Stimulated activated CD4-positive, alpha-beta T cell treated with anti-CD3 and anti-CD28 coated beads, Interleukin-1b, Interleukin-23, amount 100 ng/mL, for 1 hour (primary cell): ENCODE data around the gene NTHL1.
"Not testable (repeated sequence)": the region's sequence is repeated elsewhere in the genome, so short reads cannot be mapped to it uniquely, and the experiment has no call there.

Experiments
- DNase-seq, 2 donors: peaks; one replicate each; pipeline ENCODE4 v3.0.0-alpha.2; 2020; ENCODE audit warnings: low read depth in 2 of 2

The NTHL1 gene

GRCh38 chr16:2040787-2041522, 6.7 kb downstream of the NTHL1 start:
- DNase-seq: no peak

- DNase-seq: no peak
These were observed 7.4 kb downstream of the NTHL1 start for GRCh38 chr16:2040041-2040786.

GRCh38 chr16:2039274-2040031, 8.2 kb downstream of the NTHL1 start:
- no peak for DNase-seq

- DNase-seq: no peak
These were observed 9.0 kb downstream of the NTHL1 start for GRCh38 chr16:2038382-2039231.

- no peak for DNase-seq
These were observed 9.8 kb downstream of the NTHL1 start for GRCh38 chr16:2037647-2038381.

- DNase-seq: no peak
These were observed 10.5 kb downstream of the NTHL1 start for GRCh38 chr16:2037115-2037514.

- DNase-seq: no peak
These were observed 11.3 kb downstream of the NTHL1 start for GRCh38 chr16:2036200-2036966.

GRCh38 chr16:2035431-2036199, 12.0 kb downstream of the NTHL1 start:
- DNase-seq: no peak

- DNase-seq: no peak
These were observed 12.8 kb downstream of the NTHL1 start for GRCh38 chr16:2034696-2035430.

GRCh38 chr16:2033909-2034695, 13.5 kb downstream of the NTHL1 start:
- DNase-seq: not testable (repeated sequence)

GRCh38 chr16:2033057-2033908, 14.4 kb downstream of the NTHL1 start:
- no peak for DNase-seq

- no peak for DNase-seq
These were observed 15.2 kb downstream of the NTHL1 start for GRCh38 chr16:2032285-2033056.

GRCh38 chr16:2031081-2031577, 16.5 kb downstream of the NTHL1 start:
- no peak for DNase-seq

GRCh38 chr16:2030036-2030435, 17.6 kb downstream of the NTHL1 start:
- no peak for DNase-seq

- no peak for DNase-seq
These were observed 18.3 kb downstream of the NTHL1 start for GRCh38 chr16:2029350-2029749.
